ENCODE results near the gene SRSF3.

GRCh38 chr6:36605143-36605542 is 11.0 kb downstream of the SRSF3 start:
- TF ChIP-seq TAF1 (IDR thresholded peaks at IDR 0.05; ENCODE audit: borderline replicate concordance, insufficient read depth, low read length) (no peak), POLR2AphosphoS5 (IDR thresholded peaks at IDR 0.05; ENCODE audit: low read depth, low read length) (no peak), SIN3A (IDR thresholded peaks at IDR 0.05; ENCODE audit: borderline replicate concordance, insufficient read depth, low read length) (no peak), REST (IDR thresholded peaks at IDR 0.05; ENCODE audit: insufficient read depth in 1 of 2, low read depth in 2 of 2, low read length in 2 of 2) (no peak)

All from PFSK-1 (cell line).